PFSK-1 (cell line): ENCODE data around the gene ART4.

Source experiments
- TAF1 ChIP-seq: IDR thresholded peaks from 2 replicates; pipeline ENCODE4 v1.6.1; 2012; ENCODE audit warnings: low read length, control low read depth, borderline replicate concordance; ENCODE audit not compliant: insufficient read depth
- TF ChIP-seq, protein P1 (sequence below), 2 experiments: IDR thresholded peaks; 2 replicates each; pipeline versions ENCODE4 v1.6.1 to v1.8.0; 2011 to 2012; ENCODE audit warnings: low read depth in 2 of 2, low read length in 2 of 2, control low read depth in 1 of 2, inconsistent platforms in 1 of 2, mild to moderate bottlenecking in 1 of 2, moderate library complexity in 1 of 2; ENCODE audit not compliant: insufficient read depth in 1 of 2

DNA sequence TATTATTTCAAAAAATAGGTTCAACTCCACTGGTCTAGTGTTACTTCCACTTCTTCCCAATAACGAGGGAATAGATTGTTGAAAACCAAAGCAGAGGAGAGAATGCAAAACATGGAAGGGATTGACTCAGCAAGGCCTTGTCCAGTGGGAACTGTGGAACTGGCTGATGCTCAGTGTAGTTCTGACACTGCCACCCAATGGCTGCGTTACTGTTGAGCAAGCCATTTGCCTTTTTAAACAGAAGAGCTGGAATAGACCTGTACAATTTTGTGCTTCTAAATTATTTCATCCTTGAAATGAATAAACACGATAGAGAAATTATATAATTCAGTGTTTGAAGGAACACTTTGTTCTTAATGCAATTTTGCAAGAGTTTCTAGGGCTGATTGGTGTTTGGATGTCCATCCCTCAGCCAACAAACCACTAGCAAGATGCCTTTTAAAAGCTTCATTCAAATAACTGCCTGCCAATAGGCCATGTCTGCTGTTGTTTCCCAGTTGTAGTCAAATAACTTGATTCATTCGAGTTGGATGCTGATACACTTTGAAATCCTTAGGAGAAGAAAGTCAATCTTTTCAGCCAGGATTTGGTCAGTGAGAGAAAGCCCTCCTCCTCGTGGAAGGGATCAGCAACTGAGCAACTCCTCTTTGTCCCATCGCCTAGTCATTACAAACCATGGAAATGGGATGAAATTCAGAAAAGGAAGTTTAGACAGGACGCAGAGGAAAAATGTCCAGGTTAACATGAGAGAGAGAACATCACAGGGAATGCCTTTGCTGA lies 49.6 kb upstream of the ART4 start:
- TF ChIP-seq TAF1: no peak
- TF ChIP-seq, protein P1, sequence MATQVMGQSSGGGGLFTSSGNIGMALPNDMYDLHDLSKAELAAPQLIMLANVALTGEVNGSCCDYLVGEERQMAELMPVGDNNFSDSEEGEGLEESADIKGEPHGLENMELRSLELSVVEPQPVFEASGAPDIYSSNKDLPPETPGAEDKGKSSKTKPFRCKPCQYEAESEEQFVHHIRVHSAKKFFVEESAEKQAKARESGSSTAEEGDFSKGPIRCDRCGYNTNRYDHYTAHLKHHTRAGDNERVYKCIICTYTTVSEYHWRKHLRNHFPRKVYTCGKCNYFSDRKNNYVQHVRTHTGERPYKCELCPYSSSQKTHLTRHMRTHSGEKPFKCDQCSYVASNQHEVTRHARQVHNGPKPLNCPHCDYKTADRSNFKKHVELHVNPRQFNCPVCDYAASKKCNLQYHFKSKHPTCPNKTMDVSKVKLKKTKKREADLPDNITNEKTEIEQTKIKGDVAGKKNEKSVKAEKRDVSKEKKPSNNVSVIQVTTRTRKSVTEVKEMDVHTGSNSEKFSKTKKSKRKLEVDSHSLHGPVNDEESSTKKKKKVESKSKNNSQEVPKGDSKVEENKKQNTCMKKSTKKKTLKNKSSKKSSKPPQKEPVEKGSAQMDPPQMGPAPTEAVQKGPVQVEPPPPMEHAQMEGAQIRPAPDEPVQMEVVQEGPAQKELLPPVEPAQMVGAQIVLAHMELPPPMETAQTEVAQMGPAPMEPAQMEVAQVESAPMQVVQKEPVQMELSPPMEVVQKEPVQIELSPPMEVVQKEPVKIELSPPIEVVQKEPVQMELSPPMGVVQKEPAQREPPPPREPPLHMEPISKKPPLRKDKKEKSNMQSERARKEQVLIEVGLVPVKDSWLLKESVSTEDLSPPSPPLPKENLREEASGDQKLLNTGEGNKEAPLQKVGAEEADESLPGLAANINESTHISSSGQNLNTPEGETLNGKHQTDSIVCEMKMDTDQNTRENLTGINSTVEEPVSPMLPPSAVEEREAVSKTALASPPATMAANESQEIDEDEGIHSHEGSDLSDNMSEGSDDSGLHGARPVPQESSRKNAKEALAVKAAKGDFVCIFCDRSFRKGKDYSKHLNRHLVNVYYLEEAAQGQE (IDR thresholded peaks at IDR 0.05; ENCODE audit: insufficient read depth in 1 of 2, low read depth in 2 of 2, low read length in 2 of 2): no peak
